ENCODE data around the gene ELOB. TPM values are rescaled to one million over a fixed set of nuclear protein-coding genes. Genes with fewer than 3 reads are reported as not detected.

The ELOB gene
- total RNA-seq, 2 experiments from 2014 or later = 267 to 291 TPM

DNA sequence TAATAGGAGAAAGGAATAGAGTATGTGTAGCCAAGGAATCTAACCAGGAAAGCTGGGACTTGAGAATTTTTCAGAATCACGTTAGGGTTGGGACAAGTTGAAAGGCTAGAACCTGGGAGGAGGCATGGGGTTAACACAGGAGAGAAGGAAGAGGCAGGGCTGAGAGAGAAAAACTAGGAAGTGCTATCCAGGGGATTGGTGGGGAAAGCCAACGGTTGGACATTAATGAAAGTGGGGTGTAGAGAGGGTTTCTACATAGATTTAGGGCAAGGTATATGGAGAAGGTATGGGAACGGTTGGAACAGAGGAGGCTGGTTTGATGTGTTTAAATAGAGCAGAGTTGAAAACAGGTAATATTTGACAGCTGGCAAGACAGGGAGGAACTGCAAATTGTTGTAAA, 21.9 kb downstream of the ELOB start:
- H3K4me3 Mint-ChIP-seq = peak overlapping the region; percentile 94
- H3K36me3 Mint-ChIP-seq = peaks cover 78% of the 10 kb centered on the region
- peaks cover 59% of the 10 kb centered on the region for H3K4me1 Mint-ChIP-seq
- no peaks in the 10 kb centered on the region for H3K27me3 Mint-ChIP-seq
- H3K9me3 Mint-ChIP-seq = peaks cover 3% of the 10 kb centered on the region
- H3K27ac Mint-ChIP-seq = peak overlapping the region; percentile 81
- no peak for DNase-seq

DNA sequence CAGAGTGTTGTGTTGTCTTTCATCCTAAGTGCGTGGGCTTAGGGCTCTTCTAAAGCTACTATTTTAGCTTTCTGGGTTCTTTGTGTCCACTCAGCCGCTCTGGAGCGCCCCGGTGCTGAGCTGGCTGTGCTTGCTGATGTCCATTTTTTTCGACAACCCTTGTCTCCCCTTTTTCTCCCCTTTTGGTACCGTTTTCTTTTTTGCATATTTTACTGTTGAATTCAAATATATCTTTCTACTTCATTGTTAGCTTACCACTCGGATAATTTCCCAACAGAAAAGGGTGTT, 23.4 kb downstream of the ELOB start:
- H3K27me3 Mint-ChIP-seq = no peaks in the 10 kb centered on the region
- H3K36me3 Mint-ChIP-seq = peaks cover 68% of the 10 kb centered on the region
- no peak for DNase-seq
- H3K4me1 Mint-ChIP-seq = peaks cover 52% of the 10 kb centered on the region
- H3K27ac Mint-ChIP-seq = peak overlapping the region; percentile 94
- peak overlapping the region; percentile 94 for H3K4me3 Mint-ChIP-seq
- peaks cover 3% of the 10 kb centered on the region for H3K9me3 Mint-ChIP-seq

DNA sequence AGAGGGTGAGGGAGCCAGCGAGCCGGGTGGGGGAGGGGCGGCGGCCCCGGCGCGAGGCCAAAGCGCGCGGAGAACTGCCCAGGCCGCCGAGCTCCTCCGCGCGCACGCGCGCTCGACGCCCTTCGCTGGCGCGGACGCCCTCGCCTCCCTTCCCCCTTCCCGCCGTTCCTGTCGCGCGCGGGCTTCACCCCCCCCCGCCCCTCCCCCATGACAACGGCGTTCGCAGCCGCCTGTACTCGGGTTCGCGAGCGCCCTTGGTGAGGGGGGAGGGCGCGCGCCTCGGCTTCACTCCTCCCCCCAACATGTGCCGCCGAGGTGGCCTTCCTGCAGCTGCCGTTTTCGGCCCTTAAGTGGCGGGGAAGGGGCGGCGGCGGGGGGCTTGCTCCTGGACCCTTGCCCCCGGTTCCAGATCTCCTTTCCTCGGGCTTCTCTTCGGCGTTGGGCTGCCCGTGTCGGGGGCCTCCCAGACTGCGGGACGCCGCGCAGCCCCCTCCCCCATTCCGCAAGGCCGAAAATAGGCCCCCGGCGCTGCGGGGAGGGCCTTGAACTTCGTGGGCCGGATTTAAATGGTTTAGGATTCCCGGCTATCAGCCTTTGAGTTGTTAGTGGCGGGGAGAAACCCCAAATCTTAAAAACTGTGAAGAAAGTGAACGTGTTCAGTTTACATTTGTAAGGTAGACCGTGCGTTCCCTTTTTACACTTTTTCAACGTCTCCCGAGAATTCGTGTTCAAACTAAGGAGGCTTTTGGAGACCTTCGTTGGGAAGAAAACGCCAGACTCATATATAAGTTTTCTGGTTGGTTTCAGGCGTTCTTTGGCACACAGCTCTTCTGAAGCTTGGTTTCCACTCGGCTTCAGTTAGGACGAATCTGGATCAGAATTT, 24.0 kb downstream of the ELOB start:
- no peaks in the 10 kb centered on the region for H3K27me3 Mint-ChIP-seq
- peak; percentile 84 for DNase-seq

DNA sequence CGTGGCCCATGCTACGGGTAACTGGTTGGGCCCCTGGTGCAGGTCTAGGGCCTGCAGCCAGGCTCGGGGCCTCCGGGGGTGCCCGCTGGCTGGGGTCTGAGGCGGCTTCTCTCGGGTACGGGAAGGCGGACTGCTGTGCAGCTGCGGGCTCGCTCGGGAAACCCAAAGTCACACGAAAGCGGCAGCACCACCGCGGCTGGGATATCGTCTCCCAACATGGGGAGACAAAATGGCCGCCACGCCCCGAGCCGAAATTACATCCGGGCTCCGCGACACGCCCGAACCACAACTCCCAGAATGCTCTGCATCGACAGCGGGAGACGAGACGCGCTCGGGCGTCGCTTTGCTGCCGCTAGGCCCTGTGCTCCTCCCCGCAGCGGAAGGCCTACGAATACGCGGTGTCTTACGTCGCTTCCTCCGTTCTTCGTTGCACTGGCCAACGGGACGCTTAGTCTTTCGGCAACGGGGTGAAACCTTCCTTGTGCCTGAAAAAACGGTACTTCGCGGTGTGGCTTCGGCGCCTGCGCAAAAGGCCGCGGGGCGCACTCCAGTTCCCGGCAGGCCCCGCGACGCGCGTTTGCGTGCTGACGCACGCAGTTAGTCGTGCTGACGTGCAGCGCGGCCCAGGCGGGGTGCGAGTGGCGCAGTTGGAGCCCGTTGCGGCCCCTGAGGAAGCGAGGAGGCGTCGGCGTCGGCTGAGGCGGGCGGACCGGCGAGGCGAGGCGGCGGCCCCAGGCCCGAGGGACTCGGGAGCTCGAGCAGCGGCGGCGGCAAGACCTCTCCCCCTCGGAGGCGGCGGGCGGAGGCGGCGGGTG, 24.8 kb downstream of the ELOB start, which contains the start of gene SRRM2:
SRRM2 (plus strand) TSS at position 604 of the 815 bp plus-strand sequence. CDS start 3,727 bp downstream, outside the sequence.
- Mint-ChIP-seq H3K27me3 (no peaks in the 10 kb centered on the region), H3K27ac (peak within 1 kb of the TSS; percentile 98), H3K9me3 (peaks cover 3% of the 10 kb centered on the region), H3K4me1 (peaks cover 44% of the 10 kb centered on the region), H3K4me3 (peak within 1 kb of the TSS; percentile 94), H3K36me3 (peaks cover 56% of the 10 kb centered on the region)
- peak; percentile 95 for DNase-seq

More for the DNA sequence above, 24.0 kb downstream of the ELOB start:
- H3K9me3 Mint-ChIP-seq = peaks cover 3% of the 10 kb centered on the region
- peaks cover 64% of the 10 kb centered on the region for H3K36me3 Mint-ChIP-seq
- H3K27ac Mint-ChIP-seq = peak overlapping the region; percentile 98
- H3K4me1 Mint-ChIP-seq = peaks cover 47% of the 10 kb centered on the region
- peak overlapping the region; percentile 94 for H3K4me3 Mint-ChIP-seq

DNA sequence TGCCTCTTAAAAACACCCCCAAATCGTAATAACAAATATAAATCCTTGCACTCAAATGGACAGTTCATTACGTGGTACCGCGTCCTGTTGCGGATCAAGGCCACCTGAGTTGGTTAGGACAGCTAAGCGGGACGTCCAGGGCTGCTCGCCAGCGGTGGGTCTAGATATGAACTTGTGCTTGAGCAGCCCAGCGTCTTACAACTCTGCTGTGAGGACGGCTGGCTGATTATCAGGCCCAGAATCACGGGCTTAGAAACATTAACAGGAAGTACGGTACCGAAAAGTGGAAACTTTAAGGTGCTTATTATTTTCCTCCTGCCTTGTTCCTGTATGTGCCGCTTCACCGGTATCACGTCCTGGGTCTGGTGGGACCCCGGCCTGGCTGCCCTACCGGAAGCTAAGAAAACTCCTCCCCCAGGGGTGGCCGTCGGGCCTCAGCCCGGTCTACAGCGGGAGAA, 25.5 kb downstream of the ELOB start:
- Mint-ChIP-seq H3K27ac (peak overlapping the region; percentile 98), H3K36me3 (peaks cover 51% of the 10 kb centered on the region), H3K4me1 (peaks cover 38% of the 10 kb centered on the region), H3K4me3 (peak overlapping the region; percentile 94), H3K27me3 (no peaks in the 10 kb centered on the region), H3K9me3 (peaks cover 3% of the 10 kb centered on the region)
- DNase-seq = no peak

DNA sequence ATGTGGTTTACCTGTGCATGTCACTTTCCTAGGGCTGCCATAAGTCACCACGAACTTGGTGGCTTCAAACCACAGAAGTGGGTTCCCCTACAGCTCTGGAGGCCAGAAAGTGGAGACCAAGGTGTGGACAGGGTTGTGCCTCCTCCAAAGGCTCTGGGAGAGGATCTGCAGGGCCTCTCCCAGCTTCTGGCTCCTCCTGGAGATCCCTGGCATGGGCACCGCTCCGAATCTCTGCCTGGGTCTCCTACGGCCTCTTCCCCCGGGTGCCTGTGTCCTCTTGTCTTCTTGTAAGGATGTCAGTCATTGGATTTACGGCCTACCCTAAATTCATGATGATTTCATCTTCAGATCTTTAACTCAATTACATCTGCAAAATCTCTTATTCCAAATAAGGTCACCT, 27.1 kb downstream of the ELOB start:
- Mint-ChIP-seq H3K4me1 (peaks cover 24% of the 10 kb centered on the region), H3K4me3 (no peak overlapping the region), H3K9me3 (peaks cover 3% of the 10 kb centered on the region), H3K27me3 (no peaks in the 10 kb centered on the region), H3K36me3 (peaks cover 35% of the 10 kb centered on the region), H3K27ac (no peak overlapping the region)
- no peak for DNase-seq

DNA sequence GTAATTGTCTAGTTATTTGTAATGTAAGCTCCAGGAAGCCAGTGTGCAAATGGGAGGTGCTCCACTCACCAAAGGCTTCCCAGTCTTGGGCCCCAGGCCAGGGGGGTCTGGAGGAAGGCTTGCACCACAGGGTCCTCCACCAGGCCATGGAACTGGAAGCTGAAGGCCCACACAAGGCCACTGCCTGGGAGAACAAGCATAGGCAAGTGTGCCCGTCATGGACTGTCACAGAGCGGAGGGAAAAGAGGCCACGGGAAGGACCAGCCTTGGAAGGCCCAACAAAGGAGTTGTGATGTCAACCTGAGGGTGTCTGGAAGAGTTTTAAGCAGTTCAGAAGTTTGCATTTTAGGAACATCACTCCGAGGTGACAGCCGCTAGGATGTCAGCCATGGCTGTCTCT, 27.6 kb downstream of the ELOB start:
- no peaks in the 10 kb centered on the region for H3K27me3 Mint-ChIP-seq
- no peak for DNase-seq
- H3K36me3 Mint-ChIP-seq = peaks cover 31% of the 10 kb centered on the region
- no peak overlapping the region for H3K27ac Mint-ChIP-seq
- peaks cover 3% of the 10 kb centered on the region for H3K9me3 Mint-ChIP-seq
- H3K4me1 Mint-ChIP-seq = peaks cover 20% of the 10 kb centered on the region
- no peak overlapping the region for H3K4me3 Mint-ChIP-seq

DNA sequence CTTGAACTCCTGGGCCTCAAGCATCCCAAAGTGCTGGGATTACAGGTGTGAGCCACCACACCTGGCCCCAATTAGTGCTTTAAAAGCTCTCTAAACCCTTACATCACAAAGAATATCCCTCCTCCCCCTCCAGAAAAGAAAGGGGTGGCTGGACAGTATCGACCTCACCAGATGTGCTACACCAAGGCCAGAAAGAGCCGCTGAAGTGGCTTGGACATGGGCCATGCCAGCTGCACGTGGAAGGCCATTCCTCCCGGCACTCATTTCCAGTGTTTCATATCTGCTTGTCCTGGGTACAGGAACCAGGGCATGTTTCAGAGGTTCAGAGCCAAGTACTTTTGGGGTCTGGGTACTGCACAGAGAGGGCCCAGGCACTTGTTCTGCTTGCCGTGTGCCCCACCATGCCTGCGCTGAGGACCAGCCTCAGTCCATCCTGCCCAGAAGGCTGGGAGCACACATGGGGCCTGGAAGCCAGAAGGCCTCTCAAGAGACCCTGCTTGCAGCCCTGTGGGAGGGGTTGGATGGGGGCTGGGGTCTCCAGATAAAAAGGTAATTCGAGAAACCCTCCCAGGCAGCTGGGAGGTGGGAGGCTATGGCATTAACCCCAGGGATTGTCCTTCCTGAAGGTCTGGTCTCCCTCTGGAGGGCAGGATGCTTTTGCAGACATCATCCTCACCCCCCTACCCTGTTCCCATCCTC, 28.2 kb downstream of the ELOB start:
- Mint-ChIP-seq H3K9me3 (peaks cover 3% of the 10 kb centered on the region), H3K36me3 (peaks cover 25% of the 10 kb centered on the region), H3K4me3 (no peak overlapping the region), H3K27ac (no peak overlapping the region), H3K4me1 (peaks cover 14% of the 10 kb centered on the region), H3K27me3 (no peaks in the 10 kb centered on the region)
- DNase-seq = no peak

DNA sequence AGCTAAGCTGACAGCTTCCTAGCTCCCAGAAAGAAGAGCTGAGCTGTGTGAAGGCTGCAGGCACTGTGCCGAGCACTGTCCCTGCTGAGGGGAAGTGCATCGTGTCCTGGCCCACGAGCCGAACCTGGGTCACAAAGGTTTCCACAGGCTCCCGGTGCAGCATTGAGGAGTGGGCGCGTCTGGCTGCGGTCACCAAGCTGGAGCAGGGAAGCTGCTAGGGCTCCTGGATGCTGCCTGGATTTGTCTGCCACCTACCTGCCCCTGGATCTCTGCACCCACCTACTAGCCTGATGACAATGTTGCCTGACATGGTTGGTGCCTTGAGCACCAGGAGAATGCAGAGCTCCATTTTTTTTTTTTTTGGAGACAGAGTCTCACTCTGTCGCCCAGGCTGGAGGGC, 31.1 kb downstream of the ELOB start:
- H3K27me3 Mint-ChIP-seq = no peaks in the 10 kb centered on the region
- no peak overlapping the region for H3K4me3 Mint-ChIP-seq
- H3K4me1 Mint-ChIP-seq = peaks cover 7% of the 10 kb centered on the region

DNA sequence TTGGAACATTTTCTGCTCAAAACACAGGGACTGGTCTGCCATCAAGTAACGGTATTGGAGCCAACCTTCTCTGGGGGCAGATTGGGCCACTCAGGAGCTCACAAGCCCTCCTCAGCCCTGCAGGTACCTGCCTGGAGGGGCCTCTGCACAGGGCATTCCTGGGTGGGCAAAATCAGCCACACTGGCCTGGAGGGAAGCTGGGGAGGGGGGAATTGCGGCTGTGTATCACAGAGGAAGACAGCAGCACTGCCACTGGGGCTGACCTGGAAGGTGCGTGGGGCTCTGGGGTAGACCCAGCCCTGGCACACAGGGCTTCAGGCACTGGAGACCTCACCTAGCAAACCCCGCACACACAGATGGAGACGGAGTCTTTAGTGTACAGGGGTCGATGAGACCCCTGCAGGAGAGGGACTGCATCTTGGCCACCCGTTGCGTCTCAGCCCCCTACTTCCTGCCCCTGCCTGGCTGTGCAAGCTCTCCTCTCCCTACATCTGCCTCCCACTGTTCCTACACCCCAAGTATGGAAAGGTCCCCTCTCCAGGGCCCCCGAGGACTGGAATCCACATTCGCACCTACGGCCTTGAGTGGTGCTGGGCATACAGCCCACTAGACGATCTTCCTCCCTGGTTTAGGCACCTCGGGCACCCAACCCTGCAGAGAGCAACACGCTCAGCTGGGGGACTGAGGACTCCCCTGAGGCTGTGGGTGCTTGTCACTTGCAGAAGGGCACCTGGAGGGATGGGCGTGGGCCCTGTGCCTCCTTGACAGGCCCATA, 31.8 kb downstream of the ELOB start:
- H3K27ac Mint-ChIP-seq = no peak overlapping the region
- H3K4me3 Mint-ChIP-seq = no peak overlapping the region
- H3K36me3 Mint-ChIP-seq = peaks cover 3% of the 10 kb centered on the region
- no peak for DNase-seq
- no peaks in the 10 kb centered on the region for H3K27me3 Mint-ChIP-seq
- H3K9me3 Mint-ChIP-seq = no peaks in the 10 kb centered on the region
- peaks cover 3% of the 10 kb centered on the region for H3K4me1 Mint-ChIP-seq

More for the DNA sequence above, 31.1 kb downstream of the ELOB start:
- Mint-ChIP-seq H3K36me3 (peaks cover 7% of the 10 kb centered on the region), H3K9me3 (no peaks in the 10 kb centered on the region), H3K27ac (no peak overlapping the region)
- DNase-seq = no peak

DNA sequence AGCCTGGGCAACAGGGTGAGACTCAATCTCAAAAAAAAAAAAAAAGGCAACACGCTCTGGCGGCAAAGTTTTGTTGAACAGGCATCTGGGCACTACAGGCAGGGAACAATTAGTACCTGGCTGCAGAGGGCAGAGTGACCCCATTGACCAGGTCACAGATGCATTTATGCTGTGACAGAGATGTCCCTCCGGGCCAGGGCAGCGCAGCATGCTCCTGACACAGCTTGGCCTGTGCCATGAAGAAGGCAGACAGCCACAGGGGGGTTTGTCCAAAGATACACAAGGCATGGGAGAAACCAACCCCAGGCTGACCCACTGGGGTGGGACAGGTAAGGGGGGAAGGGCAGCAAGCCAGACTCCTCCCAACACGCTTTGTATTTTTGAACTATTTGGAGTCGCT, 32.4 kb downstream of the ELOB start:
- DNase-seq = no peak
- H3K36me3 Mint-ChIP-seq = no peaks in the 10 kb centered on the region
- no peak overlapping the region for H3K4me3 Mint-ChIP-seq
- H3K27ac Mint-ChIP-seq = no peak overlapping the region
- H3K27me3 Mint-ChIP-seq = no peaks in the 10 kb centered on the region
- no peaks in the 10 kb centered on the region for H3K4me1 Mint-ChIP-seq
- H3K9me3 Mint-ChIP-seq = no peaks in the 10 kb centered on the region

DNA sequence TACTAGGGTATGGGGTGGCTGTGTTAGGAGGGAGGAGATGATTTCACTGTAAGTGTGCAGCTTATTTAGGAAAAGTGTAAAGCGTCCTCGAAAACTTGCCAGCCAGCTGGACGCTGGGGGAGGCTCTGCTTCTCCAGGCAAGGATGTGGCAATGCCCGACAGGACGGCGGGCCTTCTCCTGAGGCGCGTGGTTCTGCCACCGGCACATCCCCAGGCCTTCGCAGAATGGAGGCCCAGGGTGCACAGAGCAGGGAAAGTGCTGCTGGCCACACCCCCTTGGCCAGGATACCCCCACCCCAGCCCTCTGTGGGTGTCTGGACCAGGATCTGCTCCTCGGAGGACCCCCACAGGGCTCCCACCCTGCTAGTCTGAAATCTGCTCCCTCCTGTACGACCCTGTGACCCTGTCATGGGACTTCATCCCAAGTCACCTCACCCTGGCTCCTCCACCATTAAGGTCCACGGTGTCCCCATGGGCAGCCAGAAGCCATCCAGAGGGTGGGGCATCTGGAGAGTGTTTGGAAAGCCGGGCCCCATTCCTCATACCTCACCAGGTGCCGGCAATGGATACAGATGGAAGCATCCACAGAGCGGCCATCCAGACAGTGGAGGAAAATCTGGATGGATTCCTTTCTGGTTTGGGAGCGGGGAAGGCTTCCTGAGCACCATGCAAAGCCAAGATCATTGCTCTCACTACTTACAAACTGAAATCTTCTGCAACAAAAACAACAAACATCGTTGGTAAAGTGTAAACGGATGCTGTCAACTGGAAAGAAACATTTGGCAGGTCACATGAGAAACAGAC, 33.9 kb downstream of the ELOB start:
- no peaks in the 10 kb centered on the region for H3K27me3 Mint-ChIP-seq
- H3K36me3 Mint-ChIP-seq = no peaks in the 10 kb centered on the region
- H3K27ac Mint-ChIP-seq = no peak overlapping the region
- no peak overlapping the region for H3K4me3 Mint-ChIP-seq
- no peaks in the 10 kb centered on the region for H3K4me1 Mint-ChIP-seq
- no peaks in the 10 kb centered on the region for H3K9me3 Mint-ChIP-seq
- no peak for DNase-seq

DNA sequence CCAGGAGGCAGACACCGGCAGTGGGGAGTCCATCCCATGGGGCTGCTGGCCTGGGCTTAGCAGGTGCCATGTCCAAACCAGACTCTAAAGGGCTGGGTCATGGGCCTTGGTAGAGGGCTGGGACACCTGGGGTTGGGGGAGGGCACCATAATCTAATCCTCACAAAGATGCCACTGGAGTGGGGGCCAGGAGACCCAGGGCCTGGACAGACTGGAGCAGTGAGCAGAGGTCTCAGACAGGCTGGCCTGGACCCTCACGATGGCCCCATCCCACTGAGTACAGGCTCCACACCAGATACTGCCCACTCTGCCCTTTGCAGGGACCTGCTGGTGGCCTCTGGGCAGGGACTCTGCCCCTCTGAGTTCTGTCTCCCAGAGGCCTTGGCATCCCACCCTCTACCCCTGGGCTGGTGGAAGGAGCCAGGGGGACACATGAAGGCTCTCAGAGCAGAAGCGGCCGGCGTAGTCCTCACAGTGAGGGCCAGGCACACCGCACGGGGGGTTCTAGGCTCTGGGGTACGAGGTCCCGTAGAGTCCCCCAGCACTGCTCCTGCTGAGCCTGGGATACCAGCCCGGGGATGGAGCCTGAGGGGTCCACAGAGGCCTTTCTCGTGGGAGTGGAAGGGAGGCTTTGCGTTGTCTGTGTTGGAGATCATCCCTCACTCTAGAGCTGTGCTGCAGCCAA, 34.6 kb downstream of the ELOB start:
- Mint-ChIP-seq H3K27ac (no peak overlapping the region), H3K36me3 (no peaks in the 10 kb centered on the region), H3K4me1 (no peaks in the 10 kb centered on the region), H3K9me3 (no peaks in the 10 kb centered on the region), H3K27me3 (no peaks in the 10 kb centered on the region), H3K4me3 (no peak overlapping the region)
- no peak for DNase-seq

Data from activated naive CD8-positive, alpha-beta T cell treated with anti-CD3 and anti-CD28 coated beads for 36 hours (primary cell).